ENCODE results near the gene NUP35.

Gene NUP35, protein sequence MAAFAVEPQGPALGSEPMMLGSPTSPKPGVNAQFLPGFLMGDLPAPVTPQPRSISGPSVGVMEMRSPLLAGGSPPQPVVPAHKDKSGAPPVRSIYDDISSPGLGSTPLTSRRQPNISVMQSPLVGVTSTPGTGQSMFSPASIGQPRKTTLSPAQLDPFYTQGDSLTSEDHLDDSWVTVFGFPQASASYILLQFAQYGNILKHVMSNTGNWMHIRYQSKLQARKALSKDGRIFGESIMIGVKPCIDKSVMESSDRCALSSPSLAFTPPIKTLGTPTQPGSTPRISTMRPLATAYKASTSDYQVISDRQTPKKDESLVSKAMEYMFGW

DNA sequence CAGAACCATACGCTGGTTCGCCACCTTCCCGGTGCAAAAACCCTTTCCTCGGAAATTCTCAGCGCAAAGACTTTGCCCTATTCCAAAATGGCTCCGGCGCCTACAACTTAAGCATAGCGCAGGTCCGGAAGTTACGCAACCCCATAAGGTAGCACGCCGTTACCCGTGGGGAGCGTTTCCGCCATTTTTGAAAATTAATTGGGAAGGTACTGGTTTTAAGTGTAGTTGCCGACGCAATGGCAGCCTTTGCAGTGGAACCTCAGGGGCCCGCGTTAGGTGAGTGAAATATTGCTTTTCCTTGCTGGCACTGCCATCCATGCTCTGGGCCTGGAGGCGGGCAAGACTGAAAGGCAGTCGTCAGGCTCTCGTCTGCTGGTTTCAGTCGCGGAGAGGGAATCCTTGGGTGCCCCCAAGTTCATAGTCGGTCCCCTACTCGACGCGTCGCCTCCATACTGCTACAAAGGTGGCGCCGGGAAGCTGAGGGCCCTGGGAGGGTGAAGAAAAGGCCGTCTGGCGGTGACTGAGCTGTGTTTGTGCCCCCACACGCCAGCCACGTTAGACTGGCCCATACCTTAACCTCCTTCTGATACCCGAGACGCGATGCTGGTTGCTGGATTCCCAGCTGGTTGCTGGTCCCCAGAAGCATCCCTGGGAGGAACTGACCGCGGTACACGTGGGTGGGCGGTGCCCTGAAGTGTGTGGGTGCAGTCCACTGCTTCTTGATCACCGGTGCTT, at the start of gene NUP35:
Gene NUP35 (plus strand): TSS at position 222 of the 735 bp plus-strand sequence. CDS start 15 bp downstream, at position 237.
- DNase-seq (ENCODE audit: low read depth): peak; percentile 90

GRCh38 chr2:183078163-183078463, 46.1 kb upstream of the NUP35 start:
- no peak for DNase-seq (ENCODE audit: low read depth)

GRCh38 chr2:183078464-183079138, 45.6 kb upstream of the NUP35 start, which contains the start of gene DUSP19:
Gene DUSP19, plus strand, starts transcription at chr2:183078747. Its CDS starts 187 bp downstream, at chr2:183078934.
- DNase-seq (ENCODE audit: low read depth): peak; percentile 90

GRCh38 chr2:183079139-183079775, 45.0 kb upstream of the NUP35 start:
- DNase-seq (ENCODE audit: low read depth): no peak

- DNase-seq (ENCODE audit: low read depth): peak; percentile 7
Measured at GRCh38 chr2:183081911-183082310, 42.3 kb upstream of the NUP35 start.

GRCh38 chr2:183088061-183088460, 36.2 kb upstream of the NUP35 start:
- DNase-seq (ENCODE audit: low read depth): no peak

DNA sequence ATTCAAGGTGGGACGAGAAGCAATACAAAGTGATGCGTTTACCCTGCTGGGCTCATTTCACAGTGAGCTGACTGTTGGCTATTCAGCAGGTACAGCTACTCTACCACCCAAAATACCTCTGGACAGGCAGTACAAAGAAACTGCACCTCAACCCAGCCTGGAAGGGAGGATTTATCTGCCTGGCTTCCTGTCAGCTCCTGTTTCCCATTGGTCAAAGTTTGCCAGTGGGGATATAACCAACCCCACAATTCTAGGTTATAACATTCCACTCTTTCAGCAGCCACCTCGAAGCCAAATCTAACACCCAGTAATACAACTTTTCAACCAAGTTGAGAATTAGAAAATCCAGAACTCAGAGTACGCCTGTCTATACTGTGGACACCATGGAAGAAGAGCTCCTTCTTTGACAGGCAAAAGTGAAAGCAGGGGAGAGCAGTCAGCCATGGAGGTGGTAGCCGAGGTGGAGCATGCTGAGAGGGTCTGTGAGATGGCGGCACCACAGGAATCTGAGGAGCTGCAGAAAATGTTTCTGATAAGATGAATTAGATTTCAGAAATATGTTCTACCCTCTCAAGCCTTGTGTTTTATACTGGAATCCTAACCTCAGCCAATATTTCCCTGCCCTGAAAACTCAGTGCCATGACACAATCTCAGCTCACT, 34.9 kb upstream of the NUP35 start:
- no peak for DNase-seq (ENCODE audit: low read depth)

DNA sequence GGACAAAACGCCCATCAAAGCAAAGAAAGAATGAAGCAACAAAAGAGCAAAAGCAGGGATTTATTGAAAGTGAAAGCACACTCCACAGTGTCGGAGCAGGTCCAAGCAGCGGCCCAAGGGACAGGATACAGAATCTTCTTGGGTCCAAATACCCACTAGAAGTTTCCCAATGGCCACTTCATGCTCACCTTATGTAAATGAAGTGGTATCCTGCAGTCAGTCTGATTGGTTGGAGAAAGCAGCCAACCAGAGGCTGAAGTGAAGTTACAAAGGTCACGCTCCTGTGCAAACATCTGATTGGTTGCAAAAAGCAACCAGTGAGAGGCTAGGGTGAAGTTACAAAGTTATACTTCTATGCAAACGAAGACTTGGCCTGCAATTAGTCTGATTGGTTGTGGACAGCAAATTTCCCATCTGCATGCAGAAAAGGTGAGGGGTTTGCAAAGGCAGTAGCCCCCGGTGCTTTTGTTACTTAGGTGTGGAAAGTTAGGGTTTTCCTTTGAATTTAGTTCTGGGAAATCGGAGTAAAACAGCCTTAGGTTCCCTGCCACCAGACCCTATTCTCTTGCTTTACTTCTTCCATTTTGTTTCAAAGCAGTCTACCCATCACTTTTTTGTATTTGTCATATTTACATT, 32.8 kb upstream of the NUP35 start:
- no peak for DNase-seq (ENCODE audit: low read depth)

DNA sequence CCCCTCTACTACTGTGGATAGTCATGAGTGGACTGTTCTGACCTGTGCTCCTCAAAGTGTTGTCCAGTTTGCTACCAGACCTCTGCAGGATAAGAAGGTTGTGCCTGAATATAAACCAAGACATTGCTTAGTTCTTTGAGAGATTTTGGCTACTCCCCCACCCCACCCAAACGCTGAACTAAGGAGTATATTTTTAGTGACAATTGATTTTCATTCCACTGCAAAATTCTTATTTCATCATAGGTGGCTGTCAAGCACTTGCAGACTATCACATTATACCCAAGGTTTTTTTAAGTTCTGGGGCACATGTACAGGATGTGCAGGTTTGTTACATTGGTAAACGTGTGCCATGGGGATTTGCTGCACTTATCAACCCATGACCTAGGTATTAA, 32.3 kb upstream of the NUP35 start:
- no peak for DNase-seq (ENCODE audit: low read depth)

DNA sequence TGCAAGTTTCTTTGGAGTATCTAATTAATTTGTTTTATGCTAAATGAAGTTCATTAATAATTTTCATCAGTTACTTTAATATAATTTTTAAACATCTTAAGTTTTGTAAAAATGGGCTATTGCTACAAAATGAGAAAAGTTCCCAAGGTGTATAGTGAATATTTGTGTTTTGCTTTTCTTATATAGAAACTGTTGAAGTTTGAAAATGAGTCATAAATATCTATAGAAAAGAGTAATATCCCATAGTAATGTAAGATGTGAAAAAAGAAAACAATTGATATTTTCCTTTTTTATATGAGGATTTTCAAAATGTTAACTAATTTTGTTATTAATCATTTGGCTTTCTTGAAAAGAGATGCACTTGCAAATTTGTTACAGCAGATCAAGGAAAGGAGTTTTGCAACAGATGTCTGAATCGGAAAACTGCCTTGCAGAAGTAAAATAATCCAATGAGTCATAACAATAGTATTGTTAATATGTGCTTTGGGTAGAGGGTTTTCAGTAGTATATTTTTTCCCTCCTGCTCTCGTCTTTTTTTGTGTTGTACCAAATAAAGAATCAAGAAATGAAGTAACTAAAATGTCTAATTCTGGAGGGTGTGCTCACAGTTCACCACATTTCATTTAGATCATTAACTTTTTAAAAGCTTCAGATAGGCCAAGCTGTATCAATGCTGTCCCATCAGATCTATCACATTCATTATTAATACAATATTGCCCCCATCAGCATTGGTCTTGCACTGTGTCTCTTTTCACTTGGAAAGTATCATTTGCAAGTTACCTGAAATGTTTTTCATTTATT, 30.2 kb upstream of the NUP35 start:
- peak; percentile 61 for DNase-seq (ENCODE audit: low read depth)

DNA sequence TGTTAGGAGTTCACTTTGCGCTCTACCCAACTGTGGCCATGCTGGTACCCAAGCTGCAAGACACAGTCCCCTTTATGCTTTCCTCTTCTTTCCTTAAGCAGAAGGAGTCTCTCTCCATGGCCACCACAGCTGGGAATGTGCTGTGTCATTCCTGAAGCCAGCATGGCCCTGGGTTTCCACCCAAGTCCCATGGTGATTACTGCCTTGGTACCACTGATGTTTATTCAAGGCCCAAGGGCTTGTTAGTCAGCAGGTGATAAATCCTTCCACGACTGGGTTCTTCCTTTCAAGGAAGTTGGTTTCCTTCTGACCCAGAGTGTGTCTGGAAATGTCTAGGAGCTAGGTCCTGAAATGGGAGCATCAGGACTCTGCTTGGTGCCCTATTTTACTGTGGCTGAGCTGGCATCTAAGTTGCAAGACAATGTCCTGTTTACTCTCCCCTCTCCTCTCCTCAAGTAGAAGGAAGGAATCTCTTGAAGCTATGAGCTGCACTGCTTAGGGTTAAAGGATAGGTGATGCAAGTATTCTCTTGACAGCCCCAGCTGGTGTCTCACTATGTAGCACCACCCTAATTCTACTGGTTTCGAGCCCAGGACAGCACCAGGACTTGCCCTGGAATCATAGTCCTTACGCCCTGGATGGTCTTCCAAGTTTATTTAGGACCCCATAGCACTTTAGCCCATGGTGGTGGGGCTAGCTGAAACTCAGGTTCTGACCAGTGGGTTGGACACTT, 18.7 kb upstream of the NUP35 start:
- DNase-seq (ENCODE audit: low read depth): peak; percentile 14

DNA sequence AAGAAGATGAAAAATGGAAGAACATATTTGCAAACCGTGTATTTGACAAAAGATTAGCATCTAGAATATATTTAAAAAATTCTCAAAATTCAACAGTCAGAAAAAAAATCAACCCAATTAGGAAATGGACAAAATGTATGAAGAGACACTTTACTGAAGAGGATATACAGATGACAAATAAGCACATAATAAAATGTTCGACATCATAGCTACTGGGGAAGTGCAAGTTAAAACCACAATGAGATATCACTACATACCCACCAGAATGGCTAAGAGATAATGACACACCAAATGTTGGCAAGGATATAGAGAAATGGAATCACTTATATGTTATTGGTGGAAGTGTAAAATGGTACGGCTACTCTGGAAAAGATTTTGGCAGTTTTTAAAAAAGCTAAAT, 11.7 kb upstream of the NUP35 start:
- DNase-seq (ENCODE audit: low read depth): no peak

DNA sequence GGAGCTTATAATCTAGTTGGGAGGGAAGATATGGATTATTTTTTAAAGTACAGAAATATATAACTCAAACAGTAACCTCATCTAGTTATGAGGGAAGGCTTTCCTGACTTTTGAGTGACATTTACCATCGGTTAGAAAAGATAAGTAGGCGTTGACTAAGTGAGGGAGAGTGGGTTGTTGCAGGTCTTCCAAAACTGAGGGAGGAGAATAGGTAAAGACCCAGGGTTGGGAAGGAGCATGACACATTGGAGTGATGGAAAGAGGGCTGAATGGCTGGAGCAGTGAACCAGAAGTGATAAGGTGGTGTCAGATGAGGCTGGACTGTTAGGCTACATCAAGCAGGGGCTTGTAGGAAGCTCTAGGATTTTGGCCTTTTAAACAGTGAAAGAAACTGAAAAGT, 10.6 kb upstream of the NUP35 start:
- DNase-seq (ENCODE audit: low read depth): no peak

- DNase-seq (ENCODE audit: low read depth): no peak
Measured at GRCh38 chr2:183117226-183117625, 7.0 kb upstream of the NUP35 start.

DNA sequence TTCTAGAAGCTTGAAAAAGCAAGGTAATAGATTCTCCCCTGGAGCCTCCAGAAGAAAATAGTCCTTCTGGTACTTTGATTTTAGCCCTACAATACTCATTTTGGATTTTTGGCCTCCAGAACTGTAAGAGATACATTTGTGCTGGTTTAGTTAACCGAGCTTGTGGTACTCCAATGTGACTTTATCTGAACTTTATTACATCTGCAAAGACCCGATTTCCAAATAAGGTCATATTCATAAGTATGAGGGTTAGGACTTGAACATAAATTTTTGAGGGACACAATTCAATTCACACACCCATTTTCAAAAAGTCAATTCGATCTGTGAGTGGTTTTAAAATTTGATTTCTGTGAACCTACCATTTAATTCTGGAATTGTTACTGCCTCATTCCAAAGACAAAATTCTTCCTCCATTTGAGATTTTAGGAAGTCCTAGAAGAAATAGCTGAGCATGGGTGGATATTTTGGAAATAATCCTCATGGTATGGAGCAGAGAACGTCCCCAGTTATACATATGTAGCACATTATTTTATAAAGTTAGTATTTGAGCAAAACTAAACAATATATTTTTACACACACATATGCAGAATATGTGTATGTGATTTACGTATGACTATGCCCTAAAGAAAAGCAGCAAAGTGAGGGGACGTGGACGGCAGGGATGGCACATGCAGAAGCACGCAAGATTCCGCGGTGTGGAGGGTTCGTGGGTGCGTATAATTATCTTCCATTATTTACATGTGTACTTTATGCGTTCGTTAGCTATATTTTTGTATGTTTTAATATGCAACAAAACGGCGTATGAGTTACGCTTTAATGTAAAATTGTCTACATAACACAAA, 905 bp upstream of the NUP35 start:
- DNase-seq (ENCODE audit: low read depth): no peak

DNA sequence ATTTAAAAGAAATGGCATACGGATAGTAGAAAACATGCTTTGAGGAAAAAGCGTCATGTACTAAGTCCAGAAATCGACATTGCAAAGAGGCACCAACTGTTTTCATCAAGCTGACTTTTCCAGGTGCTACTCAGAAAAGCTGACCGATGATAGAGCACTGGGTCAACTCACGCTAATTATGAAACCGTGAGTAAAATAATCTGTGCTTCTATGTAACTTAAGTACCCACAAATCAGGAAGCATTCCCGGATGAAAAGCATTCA, 353 bp upstream of the NUP35 start:
- DNase-seq (ENCODE audit: low read depth): no peak

GRCh38 chr2:183124957-183125255, 663 bp downstream of the NUP35 start:
- DNase-seq (ENCODE audit: low read depth): no peak

- no peak for DNase-seq (ENCODE audit: low read depth)
Measured at GRCh38 chr2:183125659-183126341, 1.6 kb downstream of the NUP35 start.

DNA sequence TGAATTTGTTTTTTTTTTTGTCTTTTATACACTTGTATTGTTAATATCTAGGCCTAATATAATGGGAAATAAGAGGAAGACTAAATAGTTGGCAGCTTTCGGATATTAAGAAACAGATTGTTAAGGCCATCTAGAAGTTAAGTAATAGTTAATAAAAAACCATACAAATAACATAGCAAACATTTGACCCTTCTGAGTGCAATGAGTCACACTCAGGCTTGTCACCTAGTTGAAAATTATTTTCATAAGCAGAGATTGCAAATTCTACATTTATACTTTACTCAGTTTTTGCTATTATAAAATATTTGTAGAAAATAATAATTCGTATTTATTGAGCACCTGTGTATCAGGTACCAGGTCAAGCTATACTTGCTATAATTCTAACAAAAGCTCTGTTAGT, 2.4 kb downstream of the NUP35 start:
- DNase-seq (ENCODE audit: low read depth): no peak
